Measurements from ENCODE around the gene KPNA4.

GRCh38 chr3:160475884-160476283, 89.5 kb downstream of the KPNA4 start:
- TF ChIP-seq POLR2A (IDR thresholded peaks at IDR 0.05) (no peak), CTCF (IDR thresholded peaks at IDR 0.05) (no peak), POLR2AphosphoS5 (IDR thresholded peaks at IDR 0.05; ENCODE audit: insufficient read depth in 1 of 2, low read depth in 1 of 2) (no peak)
